Measurements from ENCODE around the gene RHOB.

DNA sequence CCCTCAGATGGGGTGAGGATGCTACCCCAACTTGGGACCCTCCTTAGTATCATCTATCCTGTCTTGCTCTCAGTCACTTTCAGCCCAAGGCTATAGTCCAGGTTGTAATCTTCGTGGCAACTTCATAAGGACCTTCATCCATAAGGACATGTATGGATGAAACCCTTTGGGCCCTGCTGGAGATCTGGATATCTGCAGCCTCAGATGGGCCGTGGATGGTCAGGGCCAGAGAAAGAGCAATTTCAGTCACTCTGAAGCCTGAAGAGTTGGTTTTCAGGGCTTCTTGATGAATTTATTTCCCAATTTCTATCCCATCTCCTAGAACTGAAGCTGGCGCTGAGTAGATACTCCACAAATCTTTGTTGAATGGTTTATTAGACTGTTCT lies 28.7 kb downstream of the RHOB start:
- no peak for TF ChIP-seq EZH2 (IDR thresholded peaks at IDR 0.05)
- TF ChIP-seq FOXP2 (optimal IDR thresholded peaks at IDR 0.05; ENCODE audit: control extremely low read depth, extremely low read length, insufficient read depth), result no peak
- no peak for TF ChIP-seq POLR2AphosphoS5 (IDR thresholded peaks at IDR 0.05; ENCODE audit: borderline replicate concordance, low read depth, low read length)

All from SK-N-MC (cell line).